Measurements from ENCODE around the gene TTC23.

Gene TTC23

DNA sequence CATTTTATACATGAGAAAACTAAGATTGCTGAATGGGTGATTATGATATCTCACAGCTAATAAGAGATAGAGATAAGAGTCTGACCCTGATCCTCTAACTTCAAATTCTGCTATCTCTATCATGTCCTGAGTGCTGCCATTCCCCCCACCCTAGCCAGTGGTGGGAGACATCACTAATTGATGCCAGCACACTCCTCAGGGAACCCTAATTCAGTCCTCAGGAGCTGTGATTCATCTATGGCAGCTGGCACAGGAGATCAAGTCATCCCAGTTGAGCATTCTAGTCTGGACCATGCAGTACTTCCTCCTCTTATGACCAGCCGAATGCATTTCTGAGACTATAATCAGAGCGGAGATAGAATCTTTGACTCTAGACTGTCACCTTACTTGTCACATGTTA, 72.6 kb downstream of the TTC23 start:
- DNase-seq (ENCODE audit: low read depth), result no peak
- TF ChIP-seq, protein P1, sequence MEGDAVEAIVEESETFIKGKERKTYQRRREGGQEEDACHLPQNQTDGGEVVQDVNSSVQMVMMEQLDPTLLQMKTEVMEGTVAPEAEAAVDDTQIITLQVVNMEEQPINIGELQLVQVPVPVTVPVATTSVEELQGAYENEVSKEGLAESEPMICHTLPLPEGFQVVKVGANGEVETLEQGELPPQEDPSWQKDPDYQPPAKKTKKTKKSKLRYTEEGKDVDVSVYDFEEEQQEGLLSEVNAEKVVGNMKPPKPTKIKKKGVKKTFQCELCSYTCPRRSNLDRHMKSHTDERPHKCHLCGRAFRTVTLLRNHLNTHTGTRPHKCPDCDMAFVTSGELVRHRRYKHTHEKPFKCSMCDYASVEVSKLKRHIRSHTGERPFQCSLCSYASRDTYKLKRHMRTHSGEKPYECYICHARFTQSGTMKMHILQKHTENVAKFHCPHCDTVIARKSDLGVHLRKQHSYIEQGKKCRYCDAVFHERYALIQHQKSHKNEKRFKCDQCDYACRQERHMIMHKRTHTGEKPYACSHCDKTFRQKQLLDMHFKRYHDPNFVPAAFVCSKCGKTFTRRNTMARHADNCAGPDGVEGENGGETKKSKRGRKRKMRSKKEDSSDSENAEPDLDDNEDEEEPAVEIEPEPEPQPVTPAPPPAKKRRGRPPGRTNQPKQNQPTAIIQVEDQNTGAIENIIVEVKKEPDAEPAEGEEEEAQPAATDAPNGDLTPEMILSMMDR (IDR thresholded peaks at IDR 0.05; ENCODE audit: low read depth, low read length, missing control alignments), result no peak

DNA sequence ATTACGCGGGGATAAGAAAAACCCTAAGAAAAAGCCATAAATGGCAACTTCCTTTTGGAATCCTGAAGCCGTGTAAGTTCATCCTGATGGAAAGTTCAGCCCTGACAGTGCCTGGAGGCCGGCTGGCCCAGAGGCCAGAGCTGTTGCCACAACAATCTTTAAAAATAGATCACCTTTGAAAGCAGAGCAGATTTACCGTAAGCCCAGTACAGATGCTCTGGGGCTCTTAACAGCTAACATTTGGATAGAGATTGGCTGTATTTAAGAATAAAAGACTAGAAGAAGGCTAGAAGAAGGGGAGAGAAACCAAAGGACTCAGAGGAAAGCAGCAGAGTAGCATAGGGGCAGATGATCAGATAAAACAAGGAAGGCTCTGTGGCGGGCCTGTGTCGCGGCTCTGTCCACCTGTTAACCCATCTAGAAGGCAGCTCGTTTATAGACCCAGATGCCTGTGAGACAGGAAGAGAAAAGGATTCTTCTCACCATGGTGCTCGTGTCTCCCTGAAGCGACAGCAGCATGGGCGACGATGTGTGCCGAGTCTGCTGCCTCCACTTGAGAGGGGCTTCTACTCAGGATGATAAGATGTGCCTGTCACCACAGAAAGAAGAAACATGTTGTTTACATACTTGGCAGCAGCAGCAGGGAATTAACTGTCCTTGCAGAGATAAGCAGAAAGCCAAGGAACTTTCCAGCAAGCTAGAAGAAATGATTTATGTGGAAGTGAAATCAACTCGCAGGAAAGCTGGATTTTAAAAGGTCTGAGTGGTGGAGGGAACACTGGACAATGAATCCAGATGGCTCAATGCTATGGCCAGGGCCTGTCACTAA, 74.6 kb downstream of the TTC23 start:
- DNase-seq (ENCODE audit: low read depth), result no peak
- H3K4me3 ChIP-seq (ENCODE audit: low read depth, low read length), result no peak overlapping the region
- TF ChIP-seq, protein P1 (IDR thresholded peaks at IDR 0.05; ENCODE audit: low read depth, low read length, missing control alignments), result no peak

More for the DNA sequence above, 72.6 kb downstream of the TTC23 start:
- no peak overlapping the region for H3K4me3 ChIP-seq (ENCODE audit: low read depth, low read length)

DNA sequence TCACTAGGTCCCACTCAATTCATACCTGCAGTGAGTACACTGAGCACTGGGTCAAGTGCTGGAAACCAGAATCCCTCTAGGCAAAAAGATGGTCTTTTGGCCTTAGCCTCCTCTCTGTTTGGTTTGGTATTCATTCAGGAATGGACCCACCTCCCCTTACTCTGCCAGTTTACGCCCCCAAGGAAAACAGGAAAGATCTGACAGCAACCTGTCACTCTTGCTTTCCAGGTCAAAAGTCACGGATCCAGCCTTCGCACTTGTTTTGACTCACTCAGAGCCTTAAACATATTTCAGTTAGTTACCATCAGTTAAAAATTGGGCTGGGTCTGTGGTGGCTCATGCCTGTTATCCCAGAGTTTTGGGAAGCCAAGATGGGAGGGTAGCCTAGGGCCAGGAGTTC, 76.4 kb downstream of the TTC23 start:
- H3K4me3 ChIP-seq (ENCODE audit: low read depth, low read length), result no peak overlapping the region
- TF ChIP-seq, protein P1 (IDR thresholded peaks at IDR 0.05; ENCODE audit: low read depth, low read length, missing control alignments), result no peak
- DNase-seq (ENCODE audit: low read depth), result no peak

DNA sequence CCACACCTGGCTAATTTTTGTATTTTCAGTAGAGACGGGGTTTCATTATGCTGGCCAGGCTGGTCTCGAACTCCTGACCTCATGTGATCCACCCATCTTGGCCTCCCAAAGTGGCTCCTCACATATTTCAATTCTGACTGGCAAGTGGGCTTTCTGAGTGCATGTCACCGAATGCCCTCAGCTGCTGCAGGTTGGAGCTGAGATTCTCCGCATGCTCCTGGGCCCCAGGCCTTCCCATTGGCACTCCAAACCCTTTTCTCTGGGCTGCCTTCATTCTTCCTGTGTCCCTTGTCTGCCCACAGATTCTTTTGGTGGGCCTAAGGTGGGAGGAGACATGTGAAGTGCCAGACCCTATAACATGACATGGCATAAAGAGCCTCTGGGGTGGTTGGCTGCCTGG, 77.2 kb downstream of the TTC23 start:
- H3K4me3 ChIP-seq (ENCODE audit: low read depth, low read length), result no peak overlapping the region

DNA sequence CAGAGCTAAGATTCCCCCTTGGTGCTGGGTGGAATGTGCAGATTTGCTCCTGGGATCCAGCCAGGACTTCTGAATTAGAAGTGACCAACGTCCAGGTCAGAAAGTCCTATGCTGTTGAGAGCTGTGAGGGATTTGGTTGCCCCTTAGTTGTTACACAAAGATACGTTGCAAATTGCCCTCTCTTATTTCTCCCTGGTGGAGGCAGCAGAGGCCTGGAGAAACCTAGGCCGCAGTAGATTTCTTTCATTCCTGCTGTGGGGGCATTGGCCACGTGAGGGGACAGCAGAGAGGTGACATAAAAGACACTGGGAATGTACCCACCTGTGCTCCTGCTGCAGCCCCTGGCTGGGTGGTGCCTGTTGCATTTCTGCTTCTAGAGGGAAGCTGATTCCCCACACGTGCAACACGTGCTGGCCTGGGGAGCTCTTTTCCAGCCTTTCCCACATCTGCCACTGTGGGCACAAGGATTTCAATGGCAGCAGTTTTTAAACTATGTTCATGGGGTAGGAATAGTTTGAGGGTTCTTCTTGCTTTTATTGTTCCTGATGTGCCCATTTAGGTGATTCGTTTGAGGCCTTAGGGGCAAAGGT, 78.8 kb downstream of the TTC23 start:
- no peak for DNase-seq (ENCODE audit: low read depth)
- TF ChIP-seq, protein P1 (IDR thresholded peaks at IDR 0.05; ENCODE audit: low read depth, low read length, missing control alignments), result no peak
- H3K4me3 ChIP-seq (ENCODE audit: low read depth, low read length), result no peak overlapping the region

More for the DNA sequence above, 77.2 kb downstream of the TTC23 start:
- DNase-seq (ENCODE audit: low read depth), result no peak
- TF ChIP-seq, protein P1 (IDR thresholded peaks at IDR 0.05; ENCODE audit: low read depth, low read length, missing control alignments), result no peak

DNA sequence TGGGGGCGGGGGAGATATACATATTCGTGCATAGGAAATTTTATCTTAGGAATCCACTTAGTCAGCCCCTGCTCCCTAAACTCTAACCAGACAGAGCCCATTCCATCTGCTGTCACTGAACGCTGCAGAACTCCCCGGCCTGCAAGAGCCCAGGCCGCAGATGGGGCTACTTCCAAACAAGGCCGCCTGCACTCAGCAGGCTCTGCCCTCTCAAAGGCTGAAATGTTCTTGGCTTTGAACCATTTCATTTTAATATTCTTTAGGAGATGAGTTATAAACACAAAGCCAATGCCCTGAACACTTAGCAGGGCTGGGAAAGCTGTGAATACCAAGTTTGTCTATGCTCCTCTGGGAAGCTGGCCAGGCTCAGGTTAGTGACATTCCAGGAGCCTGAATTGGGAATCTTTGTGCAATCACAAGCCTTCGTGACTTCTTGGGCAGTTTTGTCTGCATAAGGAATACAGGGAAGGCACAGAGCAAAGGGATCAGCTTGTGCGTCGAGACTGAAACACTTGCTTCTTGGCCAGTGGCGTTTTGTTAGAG, 79.5 kb downstream of the TTC23 start:
- DNase-seq (ENCODE audit: low read depth), result no peak
- TF ChIP-seq, protein P1 (IDR thresholded peaks at IDR 0.05; ENCODE audit: low read depth, low read length, missing control alignments), result no peak

More for the DNA sequence above, 79.5 kb downstream of the TTC23 start:
- no peak overlapping the region for H3K4me3 ChIP-seq (ENCODE audit: low read depth, low read length)
